HepG2 (cell line): Measurements from ENCODE around the gene MFSD2A. TPM values are rescaled to one million over a fixed set of nuclear protein-coding genes. Genes with fewer than 3 reads are reported as not detected.

ENCODE experiments used
- EEA1 ChIP-seq: sonication (generic); formaldehyde crosslinking; IDR thresholded peaks from 2 replicates; pipeline ENCODE4 v1.5.1; 2020; ENCODE audit warnings: mild to moderate bottlenecking, missing genetic modification reagents, borderline replicate concordance
- HMG20B ChIP-seq: conservative IDR thresholded peaks from 2 replicates; pipeline ENCODE4 v1.6.1; 2016; ENCODE audit warnings: missing genetic modification reagents, missing compliant biosample characterization
- KAT7 ChIP-seq: IDR thresholded peaks from 2 replicates; pipeline ENCODE4 v1.6.1; 2018; ENCODE audit warnings: borderline replicate concordance, missing compliant biosample characterization
- NFYB ChIP-seq: sonication (generic); formaldehyde crosslinking; IDR thresholded peaks from 2 replicates; pipeline ENCODE4 v1.4.0; 2020; ENCODE audit warnings: missing genetic modification reagents
- ONECUT2 ChIP-seq: sonication (generic); formaldehyde crosslinking; IDR thresholded peaks from 2 replicates; pipeline ENCODE4 v1.4.0; 2020; ENCODE audit warnings: missing genetic modification reagents
- RBM39 ChIP-seq: fragments of 200-400 bp; formaldehyde crosslinking; IDR thresholded peaks from one replicate; pipeline ENCODE4 v1.6.1; 2018; ENCODE audit warnings: antibody characterized with exemption, mild to moderate bottlenecking, low read depth, low read length; ENCODE audit not compliant: poor library complexity, severe bottlenecking
- SALL1 ChIP-seq: sonication (generic); formaldehyde crosslinking; IDR thresholded peaks from 2 replicates; pipeline ENCODE4 v1.8.0; 2022; ENCODE audit warnings: mild to moderate bottlenecking, missing genetic modification reagents
- SAP130 ChIP-seq: IDR thresholded peaks from 2 replicates; pipeline ENCODE4 v1.6.1; 2016; ENCODE audit warnings: low read depth
- SP2 ChIP-seq: sonication (generic); formaldehyde crosslinking; IDR thresholded peaks from 2 replicates; pipeline ENCODE4 v1.5.1; 2020; ENCODE audit warnings: mild to moderate bottlenecking, missing genetic modification reagents
- TP53 ChIP-seq: sonication (generic); formaldehyde crosslinking; conservative IDR thresholded peaks from 2 replicates; pipeline ENCODE4 v1.4.0; 2020; ENCODE audit warnings: missing genetic modification reagents
- ZBTB39 ChIP-seq: sonication (generic); formaldehyde crosslinking; IDR thresholded peaks from 2 replicates; pipeline ENCODE4 v1.5.0; 2020; ENCODE audit warnings: missing genetic modification reagents
- ZFY ChIP-seq: sonication (generic); formaldehyde crosslinking; IDR thresholded peaks from 2 replicates; pipeline ENCODE4 v1.4.0; 2020; ENCODE audit warnings: missing genetic modification reagents
- ZNF776 ChIP-seq: sonication (generic); formaldehyde crosslinking; IDR thresholded peaks from 2 replicates; pipeline ENCODE4 v1.4.0; 2020; ENCODE audit warnings: mild to moderate bottlenecking, missing genetic modification reagents
- polyA plus RNA-seq, 8 experiments: library from polyadenylated mRNA; depleted of rRNA in 3 of 8; stranded (reverse) in 7 of 8; unstranded in 1 of 8; fragments of >200 nt; fragmentation: Illumina TruSeq in 4 of 8; extraction: Trizol in 4 of 8; gene quantifications; 2 replicates each; pipeline versions ENCODE4 v1.2.1 to v1.2.3, GENCODE V29; 2011 to 2016; ENCODE audit warnings: low read depth in 4 of 8, missing spikeins in 1 of 8, mixed read lengths in 1 of 8; ENCODE audit not compliant: insufficient read depth in 1 of 8
- total RNA-seq, 5 experiments: library from RNA; depleted of rRNA; stranded (reverse); fragments of >200 nt; fragmentation: Illumina TruSeq; extraction: Trizol; gene quantifications; 2 replicates each; pipeline ENCODE4 v1.2.3, GENCODE V29; 2016; ENCODE audit warnings: low read depth in 1 of 5
- TF ChIP-seq, protein P1 (sequence below): sonication (generic); formaldehyde crosslinking; IDR thresholded peaks from 2 replicates; pipeline ENCODE4 v1.8.1; 2023; ENCODE audit warnings: mild to moderate bottlenecking, missing genetic modification reagents, borderline replicate concordance
- TF ChIP-seq, protein P2 (sequence below), 2 experiments: fragments of 450-650 bp in 1 of 2; sonication (generic) in 1 of 2; formaldehyde crosslinking in 1 of 2; IDR thresholded peaks; 2 replicates each; pipeline versions ENCODE4 v1.6.1 to v1.8.0; 2016 to 2022; ENCODE audit warnings: antibody characterized with exemption in 1 of 2, mild to moderate bottlenecking in 1 of 2, missing genetic modification reagents in 1 of 2
- TF ChIP-seq, protein P3 (sequence below): sonication (generic); formaldehyde crosslinking; IDR thresholded peaks from 2 replicates; pipeline ENCODE4 v1.4.0; 2020; ENCODE audit warnings: missing genetic modification reagents

MFSD2A gene
- total and polyA plus RNA-seq, 2 of the 13 experiments (the other 11 are each of a cell fraction or from before 2014, with no cell fraction given), result 0.08 TPM; not detected in 1

- TF ChIP-seq, protein P1, sequence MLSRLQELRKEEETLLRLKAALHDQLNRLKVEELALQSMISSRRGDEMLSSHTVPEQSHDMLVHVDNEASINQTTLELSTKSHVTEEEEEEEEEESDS, result no peak
- TF ChIP-seq KAT7 (CRISPR knock-in tag) (no peak), ZBTB39 (CRISPR knock-in tag) (no peak), EEA1 (CRISPR knock-in tag) (0 out of 2 replicates have a peak, but pooled peaks have one; percentile 46), NFYB (peak; percentile 72), RBM39 (no peak), SAP130 (CRISPR knock-in tag) (peak; percentile 54; the same call in 1 of the 2 replicates), ONECUT2 (CRISPR knock-in tag) (no peak), ZNF776 (CRISPR knock-in tag) (peak; percentile 82), HMG20B (CRISPR knock-in tag) (no peak), SP2 (CRISPR knock-in tag) (peak; percentile 69), SALL1 (CRISPR knock-in tag) (0 out of 2 replicates have a peak, but pooled peaks have one; percentile 9), ZFY (peak; percentile 37; the same call in 1 of the 2 replicates), TP53 (no peak)
- TF ChIP-seq, protein P2, sequence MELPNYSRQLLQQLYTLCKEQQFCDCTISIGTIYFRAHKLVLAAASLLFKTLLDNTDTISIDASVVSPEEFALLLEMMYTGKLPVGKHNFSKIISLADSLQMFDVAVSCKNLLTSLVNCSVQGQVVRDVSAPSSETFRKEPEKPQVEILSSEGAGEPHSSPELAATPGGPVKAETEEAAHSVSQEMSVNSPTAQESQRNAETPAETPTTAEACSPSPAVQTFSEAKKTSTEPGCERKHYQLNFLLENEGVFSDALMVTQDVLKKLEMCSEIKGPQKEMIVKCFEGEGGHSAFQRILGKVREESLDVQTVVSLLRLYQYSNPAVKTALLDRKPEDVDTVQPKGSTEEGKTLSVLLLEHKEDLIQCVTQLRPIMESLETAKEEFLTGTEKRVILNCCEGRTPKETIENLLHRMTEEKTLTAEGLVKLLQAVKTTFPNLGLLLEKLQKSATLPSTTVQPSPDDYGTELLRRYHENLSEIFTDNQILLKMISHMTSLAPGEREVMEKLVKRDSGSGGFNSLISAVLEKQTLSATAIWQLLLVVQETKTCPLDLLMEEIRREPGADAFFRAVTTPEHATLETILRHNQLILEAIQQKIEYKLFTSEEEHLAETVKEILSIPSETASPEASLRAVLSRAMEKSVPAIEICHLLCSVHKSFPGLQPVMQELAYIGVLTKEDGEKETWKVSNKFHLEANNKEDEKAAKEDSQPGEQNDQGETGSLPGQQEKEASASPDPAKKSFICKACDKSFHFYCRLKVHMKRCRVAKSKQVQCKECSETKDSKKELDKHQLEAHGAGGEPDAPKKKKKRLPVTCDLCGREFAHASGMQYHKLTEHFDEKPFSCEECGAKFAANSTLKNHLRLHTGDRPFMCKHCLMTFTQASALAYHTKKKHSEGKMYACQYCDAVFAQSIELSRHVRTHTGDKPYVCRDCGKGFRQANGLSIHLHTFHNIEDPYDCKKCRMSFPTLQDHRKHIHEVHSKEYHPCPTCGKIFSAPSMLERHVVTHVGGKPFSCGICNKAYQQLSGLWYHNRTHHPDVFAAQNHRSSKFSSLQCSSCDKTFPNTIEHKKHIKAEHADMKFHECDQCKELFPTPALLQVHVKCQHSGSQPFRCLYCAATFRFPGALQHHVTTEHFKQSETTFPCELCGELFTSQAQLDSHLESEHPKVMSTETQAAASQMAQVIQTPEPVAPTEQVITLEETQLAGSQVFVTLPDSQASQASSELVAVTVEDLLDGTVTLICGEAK (IDR thresholded peaks at IDR 0.05), result no peak
- TF ChIP-seq, protein P2 (CRISPR knock-in tag; IDR thresholded peaks at IDR 0.05), result 0 out of 2 replicates have a peak, but pooled peaks have one; percentile 20
- TF ChIP-seq, protein P3, sequence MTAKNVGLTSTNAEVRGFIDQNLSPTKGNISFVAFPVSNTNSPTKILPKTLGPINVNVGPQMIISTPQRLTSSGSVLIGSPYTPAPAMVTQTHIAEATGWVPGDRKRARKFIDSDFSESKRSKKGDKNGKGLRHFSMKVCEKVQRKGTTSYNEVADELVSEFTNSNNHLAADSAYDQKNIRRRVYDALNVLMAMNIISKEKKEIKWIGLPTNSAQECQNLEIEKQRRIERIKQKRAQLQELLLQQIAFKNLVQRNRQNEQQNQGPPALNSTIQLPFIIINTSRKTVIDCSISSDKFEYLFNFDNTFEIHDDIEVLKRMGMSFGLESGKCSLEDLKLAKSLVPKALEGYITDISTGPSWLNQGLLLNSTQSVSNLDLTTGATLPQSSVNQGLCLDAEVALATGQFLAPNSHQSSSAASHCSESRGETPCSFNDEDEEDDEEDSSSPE (CRISPR knock-in tag), result peak; percentile 46; the same call in 1 of the 2 replicates
Observed at GRCh38 chr1:39954870-39955546, at the start of gene MFSD2A (continued).
